NCI-H2081 (cell line): Measurements from ENCODE around the gene REM1.
"Not testable (repeated sequence)": the region's sequence is repeated elsewhere in the genome, so short reads cannot be mapped to it uniquely, and the experiment has no call there.

Experiments used
- DNase-seq, 2 experiments: peaks; one replicate each; lab custom pipeline; 2025; lab: John Stamatoyannopoulos, UW

The REM1 gene

GRCh38 chr20:31485450-31486339 is 10.6 kb downstream of the REM1 start:
- DNase-seq: no peak

- no peak for DNase-seq
Observed at GRCh38 chr20:31488115-31488514, 13.0 kb downstream of the REM1 start.

- no peak for DNase-seq
Observed at GRCh38 chr20:31489152-31489551, 14.1 kb downstream of the REM1 start.

GRCh38 chr20:31490752-31491151 is 15.7 kb downstream of the REM1 start:
- no peak for DNase-seq

- DNase-seq: peak; percentile 22 to 31
Observed at GRCh38 chr20:31494131-31494530, 19.0 kb downstream of the REM1 start.

- no peak for DNase-seq
Observed at GRCh38 chr20:31496761-31497295, 21.7 kb downstream of the REM1 start.

GRCh38 chr20:31497838-31498540 is 22.9 kb downstream of the REM1 start:
- no peak for DNase-seq

GRCh38 chr20:31500527-31500926 is 25.4 kb downstream of the REM1 start:
- DNase-seq: no peak

GRCh38 chr20:31502884-31503673 is 28.0 kb downstream of the REM1 start:
- DNase-seq: peak; percentile 69 to 76

- no peak for DNase-seq
Observed at GRCh38 chr20:31505903-31506302, 30.8 kb downstream of the REM1 start.

GRCh38 chr20:31508517-31509244 is 33.6 kb downstream of the REM1 start:
- DNase-seq: no peak

- DNase-seq: peak; percentile 93 to 94
Observed at GRCh38 chr20:31514154-31515071, 39.3 kb downstream of the REM1 start, which contains the start of gene HM13. Gene HM13 (plus strand): TSS chr20:31514442. CDS start chr20:31514552, 110 bp downstream.

- DNase-seq: no peak
Observed at GRCh38 chr20:31515072-31515774, 40.1 kb downstream of the REM1 start.

GRCh38 chr20:31515775-31516107 is 40.7 kb downstream of the REM1 start:
- no peak for DNase-seq

- DNase-seq: no peak
Observed at GRCh38 chr20:31516166-31516565, 41.1 kb downstream of the REM1 start.

GRCh38 chr20:31516651-31517050 is 41.6 kb downstream of the REM1 start:
- no peak for DNase-seq

- DNase-seq: peak; percentile 24 to 68
Observed at GRCh38 chr20:31517373-31517772, 42.3 kb downstream of the REM1 start.

GRCh38 chr20:31521267-31521666 is 46.2 kb downstream of the REM1 start:
- DNase-seq: not testable (repeated sequence)

GRCh38 chr20:31522731-31523130 is 47.6 kb downstream of the REM1 start:
- DNase-seq: no peak
